GM21367 (cell line): ENCODE results near the gene LIN28A.

ENCODE experiments used
- ATAC-seq: cut with Tn5 transposase; IDR thresholded peaks from one replicate; pipeline ENCODE4 v1.9.1; 2021; ENCODE audit not compliant: unreplicated experiment

Gene LIN28A

GRCh38 chr1:26387447-26387846, 23.2 kb upstream of the LIN28A start:
- ATAC-seq, result no peak

DNA sequence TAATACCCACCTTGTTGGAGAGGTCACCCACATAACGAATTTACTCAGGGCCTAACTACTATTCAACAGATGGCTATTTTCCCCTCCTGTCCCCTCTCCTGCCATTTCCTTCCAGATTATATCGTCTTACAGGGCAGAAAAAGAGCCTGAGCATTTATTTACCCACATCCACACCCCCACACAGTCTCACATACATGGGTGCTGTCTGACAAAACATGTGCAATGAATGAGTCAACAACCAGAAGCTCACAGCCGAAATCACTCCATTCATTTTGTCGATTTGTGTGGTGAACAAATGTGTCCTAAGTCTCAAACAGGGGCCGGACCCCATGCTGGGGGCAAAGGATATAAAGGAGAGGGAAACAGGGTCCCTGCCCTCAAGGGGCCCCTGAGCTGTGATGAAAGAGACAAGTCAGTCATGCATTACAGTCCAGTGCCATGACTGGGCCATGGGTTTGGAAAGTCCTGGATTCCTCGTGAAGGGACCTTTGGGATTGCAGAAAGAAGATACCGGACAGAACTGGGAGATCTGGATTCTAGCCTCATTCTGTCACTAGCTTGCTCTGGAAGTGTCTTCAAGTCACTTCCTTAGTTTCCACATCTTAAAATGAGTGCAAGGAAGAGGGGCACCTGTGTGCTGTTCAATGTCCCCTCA, 21.7 kb upstream of the LIN28A start:
- ATAC-seq, result no peak

- no peak for ATAC-seq
Observed at GRCh38 chr1:26389604-26390247, 20.9 kb upstream of the LIN28A start.

DNA sequence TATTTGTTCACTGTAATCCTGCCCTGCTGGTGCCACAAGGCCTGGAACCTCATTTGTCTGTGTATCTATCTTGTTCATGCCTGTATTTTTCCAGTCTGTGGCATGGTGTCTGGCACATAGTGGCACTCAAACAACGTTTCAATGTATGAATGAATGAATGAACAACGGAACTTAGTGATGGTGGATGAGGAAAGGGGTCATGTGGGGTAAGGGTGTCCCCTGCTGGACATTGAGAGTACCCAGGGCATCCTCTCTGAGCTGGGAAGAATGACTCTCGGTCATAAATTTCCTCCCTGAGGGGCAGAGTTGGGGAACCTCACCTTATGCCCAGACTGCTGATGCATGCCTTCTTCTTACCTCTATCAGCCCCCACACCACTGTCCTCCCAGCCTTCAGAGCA, 19.2 kb upstream of the LIN28A start:
- ATAC-seq, result no peak

- ATAC-seq, result no peak
Observed at GRCh38 chr1:26395754-26396153, 14.9 kb upstream of the LIN28A start.

DNA sequence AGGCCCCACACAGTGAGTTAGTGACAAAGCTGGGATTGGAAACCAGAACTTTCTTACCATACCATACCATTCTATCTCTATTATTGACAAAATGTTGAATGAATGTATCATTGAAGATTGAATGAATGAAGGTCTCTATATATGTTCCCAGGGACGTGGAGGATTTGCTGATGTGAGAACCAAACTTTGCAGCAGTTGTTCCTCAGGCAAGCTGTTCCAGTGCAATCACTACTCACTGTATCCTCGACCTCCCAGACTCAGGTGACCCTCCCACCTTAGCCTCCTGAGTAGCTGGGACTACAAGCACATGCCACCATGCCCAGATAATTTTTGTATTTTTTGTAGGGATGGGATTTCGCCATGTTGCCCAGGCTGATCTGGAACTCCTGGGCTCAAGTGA, 11.6 kb upstream of the LIN28A start:
- ATAC-seq, result no peak

- no peak for ATAC-seq
Observed at GRCh38 chr1:26401891-26402290, 8.7 kb upstream of the LIN28A start.

GRCh38 chr1:26403656-26404055, 7.0 kb upstream of the LIN28A start:
- ATAC-seq, result no peak

DNA sequence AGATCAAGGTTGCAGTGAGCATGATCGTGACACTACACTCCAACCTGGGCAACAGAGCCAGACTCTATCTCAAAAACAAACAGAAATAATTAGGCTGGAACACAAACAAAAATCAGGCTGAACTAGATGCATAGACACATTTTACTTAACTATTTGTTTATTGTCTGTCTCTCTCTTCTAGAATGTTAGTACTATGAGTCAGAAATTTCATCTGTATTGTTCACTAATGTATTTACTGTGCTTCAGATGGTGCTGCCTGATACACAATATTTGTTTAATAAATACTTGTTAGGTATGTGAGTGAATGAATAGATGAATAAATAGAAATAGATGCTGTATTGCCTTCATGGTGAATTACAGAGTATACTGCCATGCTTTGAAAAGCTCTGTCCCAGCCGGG, 6.0 kb upstream of the LIN28A start:
- no peak for ATAC-seq

- no peak for ATAC-seq
Observed at GRCh38 chr1:26405281-26405915, 5.2 kb upstream of the LIN28A start.

GRCh38 chr1:26408604-26409003, 2.0 kb upstream of the LIN28A start:
- ATAC-seq, result no peak

- no peak for ATAC-seq
Observed at GRCh38 chr1:26409191-26409807, 1.3 kb upstream of the LIN28A start.

GRCh38 chr1:26411624-26412074, 1.0 kb downstream of the LIN28A start:
- ATAC-seq, result no peak

DNA sequence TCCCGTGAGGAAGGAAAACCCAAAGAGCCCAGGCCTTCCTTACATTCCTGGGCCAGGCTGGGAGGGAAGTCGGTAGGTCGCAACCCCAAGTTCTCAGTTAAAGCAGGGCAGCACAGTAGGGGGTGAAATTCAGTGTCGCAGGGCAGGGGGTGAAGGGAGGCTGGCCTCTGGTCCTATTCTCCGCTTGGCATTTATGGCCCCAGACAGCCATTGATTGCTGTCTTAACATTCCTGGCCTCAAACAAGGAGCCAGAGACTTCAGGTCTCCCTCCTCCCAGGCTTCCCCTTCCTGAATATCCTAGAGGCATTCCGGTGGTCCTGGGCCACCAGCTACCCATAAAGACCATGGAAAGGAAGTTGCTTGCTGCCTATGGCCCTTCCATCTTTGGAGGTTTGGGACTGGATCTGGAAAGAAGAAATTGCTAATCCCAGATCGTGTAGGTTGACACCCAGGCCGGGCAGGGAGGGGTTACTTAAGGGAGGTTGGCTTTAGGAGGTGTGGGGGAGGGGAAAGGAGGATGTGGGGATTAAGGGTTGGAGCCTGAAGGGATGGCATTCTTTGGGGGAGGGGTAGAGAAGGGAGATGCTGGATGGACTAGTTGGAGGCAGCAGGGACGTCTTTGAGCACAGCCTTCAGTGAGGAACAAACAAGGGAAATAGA, 1.7 kb downstream of the LIN28A start:
- no peak for ATAC-seq

DNA sequence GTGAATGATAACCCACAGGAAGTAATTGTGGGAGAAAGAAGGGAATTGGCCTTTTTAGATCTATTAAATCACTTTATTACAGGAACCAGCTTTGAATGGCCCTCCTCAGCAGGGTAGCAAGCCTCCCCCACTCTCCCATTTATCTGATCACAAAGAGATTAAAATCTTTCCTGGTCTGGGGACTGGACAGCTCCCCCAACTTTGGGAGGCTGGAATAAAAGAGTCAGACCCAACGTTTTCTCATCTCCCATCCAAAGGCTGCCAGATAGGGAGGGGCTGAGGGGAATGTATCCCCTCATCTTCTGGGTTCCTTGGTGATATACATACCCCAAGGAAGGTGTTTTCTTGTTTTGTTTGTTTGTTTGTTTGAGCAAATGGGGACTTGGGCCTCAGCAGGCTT, 2.4 kb downstream of the LIN28A start:
- ATAC-seq, result no peak

DNA sequence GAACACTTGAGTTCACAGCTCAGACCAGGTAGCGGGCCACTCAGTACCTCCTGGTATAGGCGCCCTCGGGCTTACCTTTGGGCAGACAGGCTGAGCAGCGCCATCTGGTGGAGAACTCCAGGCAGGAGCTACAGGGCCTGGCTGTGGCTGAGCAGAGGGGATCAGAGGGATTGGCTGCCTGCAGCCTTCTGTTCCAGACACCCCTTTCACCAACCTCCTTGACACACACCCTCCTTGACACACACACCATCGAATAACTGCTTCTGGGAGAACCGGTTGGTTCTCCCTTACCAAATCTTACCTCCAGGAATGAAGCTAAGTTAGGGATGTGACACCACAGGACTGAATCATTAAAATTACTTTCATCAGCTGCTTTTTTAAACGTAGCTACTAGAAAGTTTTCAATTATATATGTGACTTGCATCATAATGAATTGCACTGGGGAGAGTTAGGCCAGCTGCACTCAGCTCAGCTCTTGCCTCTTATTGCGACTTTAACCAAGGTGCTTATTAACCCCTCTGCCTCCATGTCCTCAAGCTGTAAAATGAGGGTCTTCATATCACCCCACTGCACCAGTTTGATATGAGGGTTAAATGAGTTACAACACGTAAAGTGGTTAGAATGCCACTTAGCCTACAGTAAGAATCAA, 6.6 kb downstream of the LIN28A start:
- ATAC-seq, result no peak

DNA sequence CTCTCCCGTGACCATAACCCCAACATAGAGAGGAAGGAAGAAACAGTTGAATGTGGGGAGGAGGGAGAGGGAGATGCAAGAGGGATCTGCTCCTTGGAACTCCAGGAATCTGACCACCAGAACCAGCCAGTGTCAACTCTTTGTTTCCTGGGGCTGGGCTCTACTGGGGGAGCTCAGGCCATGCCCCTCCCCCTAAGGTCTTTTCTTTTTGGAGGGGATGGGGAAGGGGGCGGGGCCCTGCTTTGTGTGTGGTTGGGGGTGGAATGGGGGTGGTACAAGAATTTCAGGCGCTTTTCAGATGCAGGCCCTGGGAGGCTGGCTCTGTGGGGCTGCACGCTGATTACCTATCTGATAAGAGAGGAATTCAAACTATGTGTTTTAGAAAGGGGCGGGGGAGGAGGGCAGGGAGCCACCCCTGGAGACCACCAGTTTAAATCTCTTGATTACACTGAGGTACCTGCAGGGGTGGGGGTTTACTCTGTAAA, 8.3 kb downstream of the LIN28A start:
- no peak for ATAC-seq

- no peak for ATAC-seq
Observed at GRCh38 chr1:26419494-26419893, 8.9 kb downstream of the LIN28A start.

DNA sequence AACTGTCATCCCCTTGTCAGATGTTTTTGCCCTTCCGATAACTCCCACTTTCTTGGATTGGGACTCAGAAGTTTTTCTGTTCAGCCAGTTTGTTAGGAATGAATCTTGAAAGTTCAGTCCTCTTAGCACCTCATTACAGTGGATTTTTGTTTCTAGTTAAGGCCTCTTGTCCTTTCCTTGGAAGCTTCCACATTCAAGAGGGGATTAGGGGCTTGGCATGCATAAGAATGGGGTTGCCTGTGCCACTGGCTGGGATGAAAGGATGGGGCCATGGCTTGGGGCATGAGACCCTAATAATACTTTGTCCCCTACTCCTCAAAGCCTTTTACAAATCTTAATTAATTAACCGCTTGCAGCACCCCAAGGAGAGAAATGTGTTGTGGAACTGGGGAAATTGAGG, 19.1 kb downstream of the LIN28A start:
- ATAC-seq, result no peak

- ATAC-seq, result peak; percentile 89
Observed at GRCh38 chr1:26431979-26432695, 21.5 kb downstream of the LIN28A start, which contains the start of gene DHDDS. TSS of gene DHDDS (plus strand) at chr1:26432321. CDS start at chr1:26432946, 625 bp downstream.
